HepG2 (cell line): ENCODE measurements around the gene SIK2. TPM values are rescaled to one million over a fixed set of nuclear protein-coding genes. Genes with fewer than 3 reads are reported as not detected.

ENCODE experiments used
- ATAC-seq: fragments of 200-7000 bp; cut with Tn5 transposase; 3 replicates; pipeline ENCODE4 v1.9.1; 2020; ENCODE audit warnings: mild to moderate bottlenecking, moderate library complexity
- BruUV-seq: library from RNA; stranded (reverse); fragments of 400-500 nt; replicated peaks from 2 replicates; lab custom pipeline; 2021; lab: Mats Ljungman, UMichigan
- CTCF ChIA-PET: fragments of 300-600 bp; formaldehyde crosslinking; extraction: SDS; loops from one replicate; lab custom pipeline; 2021; ENCODE audit warnings: low total read pairs, inconsistent platforms, low intra/inter-chr PET ratio; lab: Yijun Ruan, JAX
- POLR2A ChIA-PET: fragments of 350-600 bp; sonication (Branson Sonifier 250); formaldehyde crosslinking; loops from one replicate; lab custom pipeline; 2020; ENCODE audit warnings: antibody characterized with exemption, inconsistent platforms; lab: Yijun Ruan, JAX
- DNase-seq: peaks from one replicate; pipeline ENCODE4 v3.0.0-alpha.2; 2015; ENCODE audit warnings: low spot score
- FAIRE-seq: peaks from 3 replicates; lab custom pipeline; 2011; peaks lifted over from hg19 to GRCh38; lab: Jason Lieb, UNC
- H2AFZ ChIP-seq: one replicate; pipeline ENCODE4 v1.6.1; 2011; ENCODE audit warnings: low read length, inconsistent platforms
- H3K27ac ChIP-seq: fragments of 300-600 bp; 3 replicates; pipeline ENCODE4 v1.8.0; 2011; ENCODE audit warnings: mixed run types, mild to moderate bottlenecking, mixed read lengths, low read length, inconsistent platforms; ENCODE audit not compliant: insufficient read depth; ENCODE audit errors: extremely low read length
- H3K27me3 ChIP-seq, 2 experiments: fragments of 200-600 bp in 1 of 2; 2 replicates in 1 of 2; 3 replicates in 1 of 2; pipeline versions ENCODE4 v1.6.0 to v1.8.0; 2011; ENCODE audit warnings: low read length in 2 of 2, mild to moderate bottlenecking in 2 of 2, moderate library complexity in 2 of 2, inconsistent platforms in 1 of 2; ENCODE audit not compliant: insufficient read depth in 2 of 2, control insufficient read depth in 1 of 2
- H3K36me3 ChIP-seq, 2 experiments: fragments of 200-600 bp in 1 of 2; replicated peaks in 1 of 2; 2 replicates in 1 of 2; 3 replicates in 1 of 2; pipeline versions ENCODE4 v1.5.1 to v1.8.0; 2011; ENCODE audit warnings: low read length in 2 of 2, inconsistent platforms in 1 of 2; ENCODE audit not compliant: insufficient read depth in 2 of 2, control insufficient read depth in 1 of 2
- H3K4me1 ChIP-seq: 2 replicates; pipeline ENCODE4 v1.5.1; 2012; ENCODE audit warnings: low read length, inconsistent platforms; ENCODE audit not compliant: insufficient read depth
- H3K4me2 ChIP-seq: 2 replicates; pipeline ENCODE4 v1.6.0; 2011; ENCODE audit warnings: low read depth, low read length, inconsistent platforms
- H3K4me3 ChIP-seq, 3 experiments: fragments of 200-600 bp in 1 of 3; sonication (generic), shearing (Covaris generic) in 1 of 3; replicated peaks in 1 of 3; 2 replicates each; pipeline ENCODE4 v1.5.1; 2011 to 2016; ENCODE audit warnings: low read length in 3 of 3, inconsistent platforms in 2 of 3, low read depth in 2 of 3, mild to moderate bottlenecking in 2 of 3, control low read depth in 1 of 3, mixed read lengths in 1 of 3; ENCODE audit not compliant: insufficient read depth in 1 of 3
- H3K79me2 ChIP-seq: one replicate; pipeline ENCODE4 v1.6.1; 2011; ENCODE audit warnings: low read length, inconsistent platforms; ENCODE audit not compliant: insufficient read depth
- H3K9ac ChIP-seq: 2 replicates; pipeline ENCODE4 v1.6.0; 2011; ENCODE audit warnings: mild to moderate bottlenecking, low read depth, low read length, inconsistent platforms; ENCODE audit not compliant: insufficient read depth
- H3K9me3 ChIP-seq: 2 replicates; pipeline ENCODE4 v1.5.1; 2012; ENCODE audit warnings: mild to moderate bottlenecking, low read length
- H4K20me1 ChIP-seq: 2 replicates; pipeline ENCODE4 v1.6.0; 2011; ENCODE audit warnings: inconsistent platforms, mild to moderate bottlenecking, low read length, moderate library complexity; ENCODE audit not compliant: insufficient read depth
- EEA1 ChIP-seq: sonication (generic); formaldehyde crosslinking; IDR thresholded peaks from 2 replicates; pipeline ENCODE4 v1.5.1; 2020; ENCODE audit warnings: mild to moderate bottlenecking, missing genetic modification reagents, borderline replicate concordance
- FOXP4 ChIP-seq: sonication (generic); formaldehyde crosslinking; IDR thresholded peaks from 2 replicates; pipeline ENCODE4 v1.4.0; 2020; ENCODE audit warnings: missing genetic modification reagents
- KDM4B ChIP-seq: sonication (generic); formaldehyde crosslinking; IDR thresholded peaks from 2 replicates; pipeline ENCODE4 v1.4.0; 2020; ENCODE audit warnings: missing genetic modification reagents
- KLF11 ChIP-seq: IDR thresholded peaks from 2 replicates; pipeline ENCODE4 v1.6.1; 2016; ENCODE audit warnings: missing compliant biosample characterization
- MAFF ChIP-seq: IDR thresholded peaks from 2 replicates; pipeline ENCODE4 v1.6.1; 2011; ENCODE audit warnings: low read depth, low read length, improper control_type of control experiment
- MIXL1 ChIP-seq: IDR thresholded peaks from 2 replicates; pipeline ENCODE4 v1.6.1; 2016
- NFE2 ChIP-seq: sonication (generic); formaldehyde crosslinking; IDR thresholded peaks from 2 replicates; pipeline ENCODE4 v1.4.0; 2020; ENCODE audit warnings: missing genetic modification reagents
- ONECUT2 ChIP-seq: sonication (generic); formaldehyde crosslinking; IDR thresholded peaks from 2 replicates; pipeline ENCODE4 v1.4.0; 2020; ENCODE audit warnings: missing genetic modification reagents
- SIN3A ChIP-seq: IDR thresholded peaks from 2 replicates; pipeline ENCODE4 v1.6.1; 2011; ENCODE audit warnings: low read depth, mild to moderate bottlenecking, control low read depth, low read length, borderline replicate concordance
- SOX13 ChIP-seq, 3 experiments: fragments of 450-650 bp in 1 of 3; sonication (generic) in 1 of 3; formaldehyde crosslinking in 1 of 3; IDR thresholded peaks in 2 of 3; conservative IDR thresholded peaks in 1 of 3; 2 replicates each; pipeline versions ENCODE4 v1.5.0 to v1.6.1; 2016 to 2020; ENCODE audit warnings: antibody characterized with exemption in 1 of 3, mild to moderate bottlenecking in 1 of 3, missing compliant biosample characterization in 1 of 3, missing genetic modification reagents in 1 of 3, moderate library complexity in 1 of 3
- SOX5 ChIP-seq: IDR thresholded peaks from 2 replicates; pipeline ENCODE4 v1.6.1; 2016; ENCODE audit warnings: borderline replicate concordance
- TBX2 ChIP-seq: sonication (generic); formaldehyde crosslinking; IDR thresholded peaks from 2 replicates; pipeline ENCODE4 v1.5.0; 2020; ENCODE audit warnings: missing genetic modification reagents, mild to moderate bottlenecking, borderline replicate concordance
- ZBTB8A ChIP-seq: sonication (generic); formaldehyde crosslinking; IDR thresholded peaks from 2 replicates; pipeline ENCODE4 v1.4.0; 2020; ENCODE audit warnings: mild to moderate bottlenecking, low read depth, missing genetic modification reagents, borderline replicate concordance
- ZKSCAN1 ChIP-seq: fragments of 150-350 bp; IDR thresholded peaks from 2 replicates; pipeline ENCODE4 v1.6.1; 2014; ENCODE audit warnings: low read length
- ZNF790 ChIP-seq: sonication (generic); formaldehyde crosslinking; IDR thresholded peaks from 2 replicates; pipeline ENCODE4 v1.8.0; 2022; ENCODE audit warnings: missing genetic modification reagents, mild to moderate bottlenecking, borderline replicate concordance
- ZNF816 ChIP-seq: sonication (generic); formaldehyde crosslinking; IDR thresholded peaks from 2 replicates; pipeline ENCODE4 v1.8.0; 2022; ENCODE audit warnings: missing genetic modification reagents, mild to moderate bottlenecking, borderline replicate concordance
- WGBS: methylation state at CpG from one replicate; pipeline ENCODE4 v1.1.6; 2017; ENCODE audit warnings: low lambda C conversion rate; 5-methylcytosine and 5-hydroxymethylcytosine counted together
- in situ Hi-C: cut with HindIII; loops from 2 replicates; pipeline ENCODE4 v1.10.0; 2017; ENCODE audit warnings: low pct_unique_long_range_greater_than_20kb; ENCODE audit not compliant: extremely low pct_ligation_motif_present
- intact Hi-C: fragments of 100-400 bp; cut with micrococcal nuclease; formaldehyde crosslinking; loops from one replicate; pipeline ENCODE4 v1.10.0; 2022; ENCODE audit not compliant: unreplicated experiment
- polyA plus RNA-seq, 8 experiments: library from polyadenylated mRNA; depleted of rRNA in 3 of 8; stranded (reverse) in 7 of 8; unstranded in 1 of 8; fragments of >200 nt; fragmentation: Illumina TruSeq in 4 of 8; extraction: Trizol in 4 of 8; gene quantifications; 2 replicates each; pipeline versions ENCODE4 v1.2.1 to v1.2.3, GENCODE V29; 2011 to 2016; ENCODE audit warnings: low read depth in 4 of 8, missing spikeins in 1 of 8, mixed read lengths in 1 of 8; ENCODE audit not compliant: insufficient read depth in 1 of 8
- total RNA-seq, 5 experiments: library from RNA; depleted of rRNA; stranded (reverse); fragments of >200 nt; fragmentation: Illumina TruSeq; extraction: Trizol; gene quantifications; 2 replicates each; pipeline ENCODE4 v1.2.3, GENCODE V29; 2016; ENCODE audit warnings: low read depth in 1 of 5
- TF ChIP-seq, protein P1 (sequence below): sonication (generic); formaldehyde crosslinking; IDR thresholded peaks from 2 replicates; pipeline ENCODE4 v1.4.0; 2020; ENCODE audit warnings: missing genetic modification reagents, low read depth, mild to moderate bottlenecking, borderline replicate concordance

SIK2 gene
- total and polyA plus RNA-seq, 2 of the 13 experiments (the other 11 are each of a cell fraction or from before 2014, with no cell fraction given) = 8.1 to 15.4 TPM

GRCh38 chr11:111633248-111633647 lies 31.0 kb downstream of the SIK2 start (continued):
- TF ChIP-seq, protein P1, sequence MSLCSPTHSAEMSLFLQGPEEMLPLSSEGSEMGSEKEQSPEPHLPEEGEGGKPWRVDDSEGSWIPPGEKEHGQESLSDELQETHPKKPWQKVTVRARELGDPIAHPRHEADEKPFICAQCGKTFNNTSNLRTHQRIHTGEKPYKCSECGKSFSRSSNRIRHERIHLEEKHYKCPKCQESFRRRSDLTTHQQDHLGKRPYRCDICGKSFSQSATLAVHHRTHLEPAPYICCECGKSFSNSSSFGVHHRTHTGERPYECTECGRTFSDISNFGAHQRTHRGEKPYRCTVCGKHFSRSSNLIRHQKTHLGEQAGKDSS (CRISPR knock-in tag) = no peak
- TF ChIP-seq KLF11 (CRISPR knock-in tag) (no peak), KDM4B (CRISPR knock-in tag) (no peak), NFE2 (CRISPR knock-in tag) (no peak), ZBTB8A (no peak), SIN3A (no peak), ONECUT2 (no peak), MIXL1 (CRISPR knock-in tag) (peak; percentile 71), EEA1 (CRISPR knock-in tag) (no peak)
- TF ChIP-seq, all 625 proteins: peak for 68

DNA sequence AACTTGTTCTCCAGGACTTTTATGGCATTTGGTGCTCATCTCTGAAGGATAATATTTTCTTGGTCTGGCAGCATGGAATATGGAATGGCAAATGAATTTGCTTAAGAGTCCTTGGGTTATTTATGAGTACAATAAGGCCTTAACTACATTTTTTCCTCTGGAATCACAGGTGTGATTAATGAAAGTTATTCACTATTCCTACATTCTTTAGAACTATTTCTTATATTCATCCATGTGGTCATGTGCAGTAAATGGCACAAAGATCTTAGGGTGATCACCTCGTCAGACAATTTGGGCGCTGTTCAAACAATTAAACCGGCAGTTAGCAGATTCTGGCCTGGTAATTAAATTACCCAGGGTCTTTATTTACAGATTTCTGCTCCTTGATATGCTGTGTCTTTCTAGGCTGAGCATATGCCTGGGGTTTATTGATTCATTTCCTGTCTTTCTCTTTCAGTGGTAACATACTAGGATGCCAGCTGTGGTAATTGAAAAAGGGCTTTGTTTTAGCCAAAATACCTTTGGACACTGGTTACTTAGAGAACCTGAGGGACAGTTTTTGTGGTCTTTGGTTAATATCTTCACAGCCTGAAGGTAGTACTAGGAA lies 31.6 kb downstream of the SIK2 start:
- Histone ChIP-seq H3K27ac (peak overlapping the region; percentile 70), H3K4me2 (peak overlapping the region; percentile 57)
- POLR2A ChIA-PET = interaction anchor here (0.8 to 1.6 kb wide), 2 partner anchors 10 to 29 kb away, joined by 3 to 4 read pairs; no protein-coding TSS in a partner anchor

More for the DNA sequence above, 31.6 kb downstream of the SIK2 start:
- Histone ChIP-seq H3K79me2 (no peaks in the 10 kb centered on the region), H3K4me3 (peak overlapping the region in 2 of 3 experiments; percentile 5 to 13; a peak in 1 of 6 replicates), H3K27me3 (no peaks in the 10 kb centered on the region), H3K9me3 (no peaks in the 10 kb centered on the region), H3K4me1 (peaks cover 70% of the 10 kb centered on the region), H3K36me3 (0 out of 5 replicates have a peak, but pooled peaks cover 0 to 4% of the 10 kb centered on the region in 2 experiments), H3K9ac (peak overlapping the region; percentile 32), H4K20me1 (no peaks in the 10 kb centered on the region), H2AFZ (no peak overlapping the region)
- intact Hi-C loops = loop anchor here (2.0 kb wide), 1 partner anchor 31 kb away; the partner anchor contains the start of gene SIK2
- TF ChIP-seq MAFF (no peak), ZNF790 (CRISPR knock-in tag) (0 out of 2 replicates have a peak, but pooled peaks have one; percentile 25), FOXP4 (CRISPR knock-in tag) (0 out of 2 replicates have a peak, but pooled peaks have one; percentile 16), SOX5 (0 out of 2 replicates have a peak, but pooled peaks have one; percentile 24), TBX2 (0 out of 2 replicates have a peak, but pooled peaks have one; percentile 12), SOX13 (IDR thresholded peaks at IDR 0.05) (no peak), SOX13 (CRISPR knock-in tag; conservative IDR thresholded peaks at IDR 0.05 in 1 of 2, IDR thresholded peaks at IDR 0.05 in 1 of 2) (peak in 1 of 2 experiments; percentile 38; a peak in 2 of 4 replicates), ZKSCAN1 (no peak), ZNF816 (CRISPR knock-in tag) (no peak)
- BruUV-seq = no TSS peak
- CTCF ChIA-PET = no interaction called here
- in situ Hi-C loops = no loop called here
- WGBS = 36% methylated on average over 3 of the region's 3 CpGs
- DNase-seq = peak; percentile 51
- peak; percentile 42 for ATAC-seq
- no peak for FAIRE-seq
